Activated CD8-positive, alpha-beta memory T cell treated with anti-CD3 and anti-CD28 coated beads for 1 hour (primary cell): ENCODE data around the gene CHD1L.
"Not testable (repeated sequence)": the region's sequence is repeated elsewhere in the genome, so short reads cannot be mapped to it uniquely, and the experiment has no call there.

Source experiments
- DNase-seq, 2 donors: peaks; one replicate each; pipeline ENCODE4 v3.0.0-alpha.2; 2020; ENCODE audit warnings: low read depth in 1 of 2; ENCODE audit errors: extremely low read depth in 1 of 2

The CHD1L gene

GRCh38 chr1:147231032-147231431 is 11.5 kb upstream of the CHD1L start:
- DNase-seq = not testable (repeated sequence)

- not testable (repeated sequence) for DNase-seq
These were observed 8.6 kb upstream of the CHD1L start for GRCh38 chr1:147233903-147234302.

DNA sequence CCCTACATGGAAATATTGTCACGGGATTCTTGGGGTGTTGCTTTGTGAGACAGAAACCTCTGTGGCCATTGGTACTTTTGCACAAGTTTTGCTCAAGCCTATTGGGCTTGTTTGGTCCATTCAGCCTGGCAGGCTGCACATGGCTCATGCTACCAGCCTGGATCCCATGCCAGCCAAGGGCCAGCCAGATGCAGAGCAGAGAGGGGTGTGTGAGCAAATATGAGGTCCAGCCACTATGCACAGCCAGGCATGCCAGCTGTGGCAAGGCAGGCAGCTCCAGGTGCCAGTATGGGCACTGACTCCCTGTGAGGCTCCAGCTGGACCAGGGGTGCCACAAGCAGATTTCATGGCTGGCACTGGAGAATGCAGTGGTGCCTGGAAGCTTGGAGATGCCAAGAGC is 6.7 kb upstream of the CHD1L start:
- DNase-seq = no peak

DNA sequence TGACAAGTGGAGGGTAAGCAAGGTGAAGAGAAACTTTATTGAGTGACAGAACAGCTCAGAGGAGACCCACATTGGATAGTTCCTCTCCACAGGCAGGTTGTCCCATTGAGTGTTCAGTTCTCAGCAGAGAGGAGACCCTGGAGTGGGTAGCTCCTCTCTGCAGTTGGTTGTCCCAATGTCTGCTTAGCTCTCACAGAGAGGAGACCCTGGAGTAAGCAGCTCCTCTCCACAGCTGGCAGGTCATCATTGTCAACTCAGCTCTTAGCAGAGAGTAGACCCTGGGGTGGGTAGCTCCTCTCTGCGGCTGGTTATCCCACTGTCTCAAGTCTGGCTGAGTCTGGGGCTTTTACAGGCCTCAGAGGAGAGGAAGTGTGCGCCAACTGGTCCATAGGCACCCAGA is 6.0 kb upstream of the CHD1L start:
- no peak for DNase-seq

- no peak for DNase-seq
These were observed 5.3 kb upstream of the CHD1L start for GRCh38 chr1:147236959-147237791.

DNA sequence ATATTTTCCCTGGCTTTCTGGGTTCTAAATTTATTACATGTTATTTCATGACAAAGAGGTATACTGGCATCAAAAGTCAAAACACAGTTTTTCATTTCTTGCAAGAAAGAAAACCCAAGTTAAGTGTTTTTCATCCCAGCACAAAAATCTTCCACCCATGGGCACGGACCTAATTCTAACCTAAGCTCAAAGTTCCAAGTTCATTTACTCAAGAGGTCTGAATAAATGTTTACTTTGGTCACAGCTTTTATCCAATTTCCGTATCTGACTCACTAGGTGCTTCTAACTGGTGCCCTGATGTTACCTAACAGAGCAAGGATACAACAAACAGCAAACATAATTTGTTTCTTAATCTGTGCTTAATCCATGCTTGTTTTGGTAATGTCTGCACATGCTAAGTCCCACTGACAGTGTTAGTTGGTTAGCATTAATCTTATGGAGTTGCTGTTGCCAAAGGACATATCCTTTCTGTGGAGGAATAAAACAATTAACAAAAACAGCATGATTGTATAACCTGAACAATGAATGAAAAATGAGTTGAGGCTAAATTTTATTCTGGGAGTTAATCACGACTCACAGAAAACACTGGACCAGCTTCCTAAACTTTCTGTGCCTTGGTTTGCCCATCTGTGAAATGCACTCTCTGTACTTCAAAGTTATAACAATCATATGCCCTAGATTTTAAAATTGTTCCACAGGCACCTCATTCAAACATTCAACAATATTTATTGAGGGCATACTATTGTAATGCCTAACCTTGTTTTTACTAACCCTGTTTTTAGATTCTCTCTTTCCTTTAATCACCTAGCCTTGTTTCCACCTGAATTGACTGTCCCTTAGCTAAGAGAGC is 4.2 kb upstream of the CHD1L start:
- DNase-seq = no peak

GRCh38 chr1:147238925-147239820 is 3.3 kb upstream of the CHD1L start:
- no peak for DNase-seq

DNA sequence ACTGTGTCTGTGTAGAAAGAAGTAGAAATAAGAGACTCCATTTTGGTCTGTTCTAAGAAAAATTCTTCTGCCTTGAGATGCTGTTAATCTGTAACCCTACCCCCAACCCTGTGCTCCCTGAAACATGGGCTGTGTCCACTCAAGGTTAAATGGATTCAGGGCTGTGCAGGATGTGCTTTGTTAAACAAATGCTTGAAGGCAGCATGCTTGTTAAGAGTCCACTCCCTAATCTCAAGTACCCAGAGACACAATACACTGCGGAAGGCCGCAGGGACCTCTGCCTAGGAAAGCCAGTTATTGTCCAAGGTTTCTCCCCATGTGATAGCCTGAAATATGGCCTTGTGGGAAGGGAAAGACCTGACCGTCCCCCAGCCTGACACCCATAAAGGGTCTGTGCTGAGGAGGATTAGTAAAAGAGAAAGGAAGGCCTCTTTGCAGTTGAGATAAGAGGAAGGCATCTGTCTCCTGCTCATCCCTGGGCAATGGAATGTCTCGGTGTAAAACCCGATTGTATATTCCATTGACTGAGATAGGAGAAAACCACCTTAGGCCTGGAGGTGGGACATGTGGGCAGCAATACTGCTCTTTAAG is 2.3 kb upstream of the CHD1L start:
- not testable (repeated sequence) for DNase-seq

DNA sequence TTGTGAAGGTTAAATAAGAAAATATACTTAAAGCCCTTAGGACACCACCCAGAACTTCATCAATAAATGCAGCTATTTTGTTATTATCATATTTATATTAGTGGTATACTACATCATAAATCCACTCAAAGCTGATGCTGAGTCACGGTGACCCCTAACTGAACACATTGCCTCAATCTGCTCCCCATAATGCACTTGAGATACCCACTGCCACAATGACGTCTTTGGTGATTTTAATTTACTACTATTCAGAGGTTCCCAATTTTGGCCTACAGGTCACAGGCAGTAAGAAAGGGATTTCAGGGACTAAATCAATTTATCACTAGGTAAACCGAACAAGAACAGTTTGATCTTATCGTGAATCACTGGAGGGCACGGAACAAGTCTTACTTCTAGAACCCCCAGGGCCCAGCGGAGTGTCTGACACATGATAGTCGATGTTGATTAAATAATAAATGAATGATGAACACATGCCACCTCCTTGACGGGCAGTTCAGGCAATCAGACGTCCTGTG is 493 bp upstream of the CHD1L start:
- DNase-seq = no peak

DNA sequence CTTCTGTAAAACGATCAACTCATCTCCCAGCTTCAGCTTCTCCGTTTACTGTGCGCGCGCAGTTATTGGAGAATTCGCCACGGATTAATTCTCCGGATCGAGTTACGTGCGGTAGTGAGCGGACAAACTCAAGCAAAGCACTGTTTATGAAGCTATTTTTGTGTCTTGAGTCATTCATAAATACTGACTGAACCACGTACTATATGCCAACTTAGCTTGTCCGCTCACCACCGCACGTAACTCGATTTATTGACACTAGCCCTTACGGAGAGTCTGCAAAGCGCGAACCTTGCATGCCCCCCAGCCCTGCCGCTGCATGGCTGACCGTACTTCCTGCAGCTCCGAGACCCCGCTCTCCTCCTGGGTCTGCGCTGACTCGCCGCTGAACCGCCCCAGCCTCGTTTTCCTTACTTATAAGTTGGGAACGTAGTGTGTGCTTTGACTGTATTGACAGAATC is 773 bp downstream of the CHD1L start:
- DNase-seq = peak in 1 of 2 donors; percentile 8

- DNase-seq = no peak
These were observed 1.4 kb downstream of the CHD1L start for GRCh38 chr1:147243841-147244240.

- no peak for DNase-seq
These were observed 2.6 kb downstream of the CHD1L start for GRCh38 chr1:147245129-147245528.

- DNase-seq = no peak
These were observed 3.1 kb downstream of the CHD1L start for GRCh38 chr1:147245586-147246021.

- no peak for DNase-seq
These were observed 3.7 kb downstream of the CHD1L start for GRCh38 chr1:147246044-147246690.

GRCh38 chr1:147246910-147247655 is 4.6 kb downstream of the CHD1L start:
- no peak for DNase-seq

- DNase-seq = no peak
These were observed 5.3 kb downstream of the CHD1L start for GRCh38 chr1:147247656-147248238.

DNA sequence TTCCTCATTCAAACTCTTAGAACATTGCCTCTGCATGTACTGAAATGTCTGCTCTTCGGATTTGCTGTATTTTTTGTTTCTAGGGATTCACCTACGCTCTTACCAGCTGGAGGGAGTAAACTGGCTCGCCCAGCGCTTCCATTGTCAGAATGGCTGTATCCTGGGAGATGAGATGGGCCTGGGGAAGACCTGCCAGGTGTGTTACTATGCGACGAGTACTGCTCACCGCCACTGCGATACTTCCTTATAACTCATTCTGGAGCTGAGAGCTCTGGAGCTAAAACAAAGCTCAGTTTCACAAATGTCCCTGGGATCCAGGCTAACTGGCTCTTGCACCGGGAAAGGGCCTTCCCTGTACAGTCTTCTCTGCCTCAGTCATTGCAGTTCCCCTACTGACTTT is 10.1 kb downstream of the CHD1L start:
- no peak for DNase-seq

- DNase-seq = no peak
These were observed 18.5 kb downstream of the CHD1L start for GRCh38 chr1:147260956-147261355.
